Neuron (in vitro differentiated cells): ENCODE measurements around the gene NIPAL3.

Experiments used
- H2AFZ ChIP-seq: one replicate; pipeline ENCODE4 v1.6.1; 2013; ENCODE audit warnings: low read depth, mild to moderate bottlenecking, inconsistent platforms, low read length, moderate library complexity
- H3K27me3 ChIP-seq: one replicate; pipeline ENCODE4 v1.6.1; 2013; ENCODE audit warnings: low read length; ENCODE audit not compliant: insufficient read depth
- H3K36me3 ChIP-seq: one replicate; pipeline ENCODE4 v1.6.1; 2013; ENCODE audit warnings: low read length; ENCODE audit not compliant: insufficient read depth
- H3K4me1 ChIP-seq: one replicate; pipeline ENCODE4 v1.6.1; 2013; ENCODE audit warnings: low read length; ENCODE audit not compliant: insufficient read depth
- H3K4me3 ChIP-seq: 2 replicates; pipeline ENCODE4 v1.5.1; 2013; ENCODE audit warnings: mild to moderate bottlenecking, low read length, moderate library complexity
- H3K9me3 ChIP-seq: one replicate; pipeline ENCODE4 v1.6.1; 2013; ENCODE audit warnings: low read length

Gene NIPAL3

GRCh38 chr1:24417681-24418080 is 2.1 kb downstream of the NIPAL3 start:
- Histone ChIP-seq H3K27me3 (peaks cover 13% of the 10 kb centered on the region), H3K4me1 (peaks cover 11% of the 10 kb centered on the region), H3K36me3 (no peaks in the 10 kb centered on the region), H2AFZ (no peak overlapping the region), H3K4me3 (no peak overlapping the region), H3K9me3 (no peaks in the 10 kb centered on the region)

GRCh38 chr1:24418898-24419628 is 3.5 kb downstream of the NIPAL3 start:
- H3K36me3 ChIP-seq = no peaks in the 10 kb centered on the region
- no peak overlapping the region for H3K4me3 ChIP-seq
- H3K27me3 ChIP-seq = peaks cover 6% of the 10 kb centered on the region
- H3K4me1 ChIP-seq = peaks cover 13% of the 10 kb centered on the region
- H2AFZ ChIP-seq = no peak overlapping the region
- H3K9me3 ChIP-seq = no peaks in the 10 kb centered on the region

- Histone ChIP-seq H3K4me3 (no peak overlapping the region), H3K27me3 (peaks cover 3% of the 10 kb centered on the region), H3K4me1 (peaks cover 13% of the 10 kb centered on the region), H3K36me3 (no peaks in the 10 kb centered on the region), H2AFZ (no peak overlapping the region), H3K9me3 (no peaks in the 10 kb centered on the region)
Measured at GRCh38 chr1:24420547-24420946, 4.9 kb downstream of the NIPAL3 start.

DNA sequence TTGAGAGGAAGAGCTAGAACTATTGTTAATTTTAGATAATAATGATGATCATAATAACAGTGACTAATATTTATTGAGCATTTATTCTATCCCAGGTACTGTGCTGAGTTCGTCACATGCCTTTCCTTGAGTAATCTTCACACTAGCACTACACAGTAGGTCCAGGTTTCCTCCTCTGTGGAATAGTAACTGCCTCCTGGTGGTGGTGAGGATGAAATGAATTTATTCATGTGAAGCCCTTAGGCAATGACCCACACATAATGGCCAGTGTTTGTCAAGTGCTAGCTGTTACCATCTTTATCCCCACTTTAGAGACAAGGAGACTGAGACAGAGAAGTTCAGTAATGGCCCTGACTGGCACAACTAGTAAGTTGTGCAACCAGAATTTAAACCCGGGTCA is 5.9 kb downstream of the NIPAL3 start:
- H3K4me1 ChIP-seq = peaks cover 6% of the 10 kb centered on the region
- H2AFZ ChIP-seq = no peak overlapping the region
- H3K4me3 ChIP-seq = no peak overlapping the region
- H3K27me3 ChIP-seq = peaks cover 3% of the 10 kb centered on the region
- no peaks in the 10 kb centered on the region for H3K9me3 ChIP-seq
- H3K36me3 ChIP-seq = no peaks in the 10 kb centered on the region

GRCh38 chr1:24424207-24424606 is 8.6 kb downstream of the NIPAL3 start:
- H3K4me1 ChIP-seq = peaks cover 2% of the 10 kb centered on the region
- H3K9me3 ChIP-seq = no peaks in the 10 kb centered on the region
- no peaks in the 10 kb centered on the region for H3K27me3 ChIP-seq

DNA sequence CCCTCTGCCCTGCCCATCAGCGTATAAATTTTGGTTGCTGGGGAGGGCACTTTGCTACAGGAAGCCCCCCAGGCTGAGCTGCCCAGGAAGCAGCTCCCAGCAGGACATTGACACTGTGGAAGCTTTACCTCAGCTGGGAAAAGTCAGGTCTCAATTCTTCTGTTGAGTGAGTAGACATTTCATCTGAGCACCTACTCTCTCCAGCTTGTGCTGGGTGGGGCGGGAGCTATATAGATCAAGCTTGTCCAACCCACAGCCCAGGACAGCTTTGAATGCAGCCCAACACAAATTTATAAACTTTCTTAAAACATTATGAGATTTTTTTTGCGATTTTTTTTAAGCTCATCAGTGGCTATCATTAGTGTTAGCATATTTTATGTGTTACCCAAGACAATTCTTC is 9.4 kb downstream of the NIPAL3 start:
- H3K9me3 ChIP-seq = no peaks in the 10 kb centered on the region
- H3K27me3 ChIP-seq = no peaks in the 10 kb centered on the region
- peaks cover 2% of the 10 kb centered on the region for H3K4me1 ChIP-seq
- no peak overlapping the region for H3K4me3 ChIP-seq
- no peaks in the 10 kb centered on the region for H3K36me3 ChIP-seq
- H2AFZ ChIP-seq = no peak overlapping the region

More at GRCh38 chr1:24424207-24424606, 8.6 kb downstream of the NIPAL3 start:
- no peaks in the 10 kb centered on the region for H3K36me3 ChIP-seq
- no peak overlapping the region for H3K4me3 ChIP-seq
- H2AFZ ChIP-seq = no peak overlapping the region

- Histone ChIP-seq H2AFZ (no peak overlapping the region), H3K4me1 (peaks cover 2% of the 10 kb centered on the region), H3K27me3 (no peaks in the 10 kb centered on the region), H3K4me3 (no peak overlapping the region), H3K36me3 (no peaks in the 10 kb centered on the region), H3K9me3 (no peaks in the 10 kb centered on the region)
Measured at GRCh38 chr1:24425441-24425840, 9.8 kb downstream of the NIPAL3 start.

DNA sequence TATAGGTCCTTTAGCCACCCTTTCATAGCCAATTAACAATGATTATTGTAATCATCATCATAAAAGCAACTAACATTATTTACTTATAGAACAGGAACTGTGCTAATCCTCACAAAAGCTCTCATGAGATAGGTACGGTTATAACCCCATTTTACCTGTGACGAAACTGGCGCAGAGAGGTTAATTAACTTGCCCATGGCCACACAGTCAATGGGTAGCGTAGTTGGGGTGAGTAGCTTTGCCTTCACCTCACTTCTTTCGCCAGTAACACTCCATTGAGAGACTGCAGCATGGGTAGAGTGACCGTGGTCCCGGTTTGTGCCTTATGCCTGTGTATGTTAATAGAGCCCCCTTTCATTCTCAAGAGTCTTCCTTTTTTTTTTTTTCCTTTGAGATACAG is 10.3 kb downstream of the NIPAL3 start:
- H3K27me3 ChIP-seq = no peaks in the 10 kb centered on the region
- H3K4me3 ChIP-seq = no peak overlapping the region

GRCh38 chr1:24426744-24427544 is 11.3 kb downstream of the NIPAL3 start:
- Histone ChIP-seq H3K27me3 (no peaks in the 10 kb centered on the region), H2AFZ (no peak overlapping the region), H3K4me1 (peaks cover 2% of the 10 kb centered on the region), H3K36me3 (no peaks in the 10 kb centered on the region), H3K9me3 (no peaks in the 10 kb centered on the region), H3K4me3 (no peak overlapping the region)

More for the DNA sequence above, 10.3 kb downstream of the NIPAL3 start:
- no peaks in the 10 kb centered on the region for H3K36me3 ChIP-seq
- no peak overlapping the region for H2AFZ ChIP-seq
- H3K9me3 ChIP-seq = no peaks in the 10 kb centered on the region
- H3K4me1 ChIP-seq = peaks cover 2% of the 10 kb centered on the region

- Histone ChIP-seq H3K9me3 (no peaks in the 10 kb centered on the region), H2AFZ (no peak overlapping the region), H3K27me3 (no peaks in the 10 kb centered on the region), H3K4me1 (peaks cover 2% of the 10 kb centered on the region), H3K36me3 (no peaks in the 10 kb centered on the region), H3K4me3 (no peak overlapping the region)
Measured at GRCh38 chr1:24427545-24427862, 11.9 kb downstream of the NIPAL3 start.

DNA sequence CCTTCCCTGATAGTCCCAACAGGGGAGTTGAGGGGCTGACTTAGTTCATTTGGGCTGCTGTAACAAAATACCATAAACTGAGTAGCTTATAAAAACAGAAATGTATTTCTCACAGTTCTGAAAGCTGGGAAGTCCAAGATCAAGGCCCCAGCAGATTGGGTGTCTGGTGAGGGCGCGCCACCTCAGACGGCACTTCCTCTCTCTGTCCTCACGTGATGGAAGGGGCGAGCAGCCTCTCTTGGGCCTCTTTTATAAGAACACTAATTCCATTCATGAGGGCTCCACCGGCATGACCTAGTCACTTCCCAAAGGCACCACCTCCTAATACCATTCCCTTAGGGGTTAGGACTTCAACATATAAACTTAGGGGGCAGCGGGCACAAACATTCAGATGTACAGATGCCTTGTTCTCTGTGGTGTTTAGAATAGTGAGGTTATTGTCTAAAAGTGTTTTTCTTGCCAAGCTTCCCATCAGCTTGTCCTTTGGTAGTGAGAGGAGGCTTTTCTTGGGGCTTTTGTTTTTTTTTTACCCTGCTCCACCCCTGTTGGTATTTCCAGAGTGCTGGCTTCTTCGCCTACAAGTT is 20.3 kb downstream of the NIPAL3 start:
- H3K36me3 ChIP-seq = no peaks in the 10 kb centered on the region
- no peaks in the 10 kb centered on the region for H3K4me1 ChIP-seq
- no peak overlapping the region for H3K4me3 ChIP-seq
- H3K9me3 ChIP-seq = no peaks in the 10 kb centered on the region
- H3K27me3 ChIP-seq = no peaks in the 10 kb centered on the region
- H2AFZ ChIP-seq = no peak overlapping the region

- Histone ChIP-seq H3K36me3 (no peaks in the 10 kb centered on the region), H3K4me1 (no peaks in the 10 kb centered on the region), H2AFZ (no peak overlapping the region), H3K27me3 (no peaks in the 10 kb centered on the region), H3K4me3 (no peak overlapping the region), H3K9me3 (no peaks in the 10 kb centered on the region)
Measured at GRCh38 chr1:24437631-24438396, 22.2 kb downstream of the NIPAL3 start.

GRCh38 chr1:24438423-24438901 is 22.9 kb downstream of the NIPAL3 start:
- no peaks in the 10 kb centered on the region for H3K9me3 ChIP-seq
- H3K4me3 ChIP-seq = no peak overlapping the region
- no peaks in the 10 kb centered on the region for H3K36me3 ChIP-seq
- H3K4me1 ChIP-seq = no peaks in the 10 kb centered on the region
- no peak overlapping the region for H2AFZ ChIP-seq
- H3K27me3 ChIP-seq = no peaks in the 10 kb centered on the region
